Activated naive CD8-positive, alpha-beta T cell treated with anti-CD3 and anti-CD28 coated beads, Interleukin-2, amount 50 U/mL, for 16 hours (primary cell): ENCODE data around the gene SEMA3C.

Experiments used
- DNase-seq: peaks from one replicate; pipeline ENCODE4 v3.0.0-alpha.2; 2020; ENCODE audit warnings: low read depth, low spot score

Gene SEMA3C

GRCh38 chr7:80736371-80737125, 182.3 kb downstream of the SEMA3C start:
- no peak for DNase-seq

GRCh38 chr7:80735330-80735729, 183.5 kb downstream of the SEMA3C start:
- no peak for DNase-seq

GRCh38 chr7:80734011-80734410, 184.8 kb downstream of the SEMA3C start:
- no peak for DNase-seq

GRCh38 chr7:80733333-80733915, 185.4 kb downstream of the SEMA3C start:
- DNase-seq, result no peak

GRCh38 chr7:80732630-80733029, 186.2 kb downstream of the SEMA3C start:
- no peak for DNase-seq

GRCh38 chr7:80731281-80731680, 187.6 kb downstream of the SEMA3C start:
- DNase-seq, result no peak

- no peak for DNase-seq
Measured at GRCh38 chr7:80729591-80730320, 189.1 kb downstream of the SEMA3C start.

GRCh38 chr7:80726666-80727065, 192.2 kb downstream of the SEMA3C start:
- DNase-seq, result no peak

- DNase-seq, result no peak
Measured at GRCh38 chr7:80725181-80725611, 193.7 kb downstream of the SEMA3C start.

- DNase-seq, result no peak
Measured at GRCh38 chr7:80724249-80724871, 194.5 kb downstream of the SEMA3C start.

GRCh38 chr7:80722616-80723195, 196.1 kb downstream of the SEMA3C start:
- DNase-seq, result no peak

GRCh38 chr7:80721883-80722615, 196.8 kb downstream of the SEMA3C start:
- no peak for DNase-seq

GRCh38 chr7:80720146-80720545, 198.7 kb downstream of the SEMA3C start:
- DNase-seq, result no peak

GRCh38 chr7:80719261-80719660, 199.6 kb downstream of the SEMA3C start:
- no peak for DNase-seq

GRCh38 chr7:80711531-80711930, 207.3 kb downstream of the SEMA3C start:
- no peak for DNase-seq

GRCh38 chr7:80708123-80708522, 210.7 kb downstream of the SEMA3C start:
- no peak for DNase-seq

- DNase-seq, result no peak
Measured at GRCh38 chr7:80707318-80707717, 211.5 kb downstream of the SEMA3C start.

- no peak for DNase-seq
Measured at GRCh38 chr7:80705130-80705781, 213.6 kb downstream of the SEMA3C start.

- DNase-seq, result no peak
Measured at GRCh38 chr7:80703272-80703671, 215.6 kb downstream of the SEMA3C start.

GRCh38 chr7:80699721-80700256, 219.1 kb downstream of the SEMA3C start:
- DNase-seq, result no peak
